WTC11 (cell line): ENCODE measurements around the gene LUC7L. TPM values are rescaled to one million over a fixed set of nuclear protein-coding genes. Genes with fewer than 3 reads are reported as not detected.

Experiments used
- ATAC-seq: fragments of 200-7000 bp; cut with Tn5 transposase; 2 replicates; pipeline ENCODE4 v1.10.0; 2021; ENCODE audit warnings: mild to moderate bottlenecking, moderate library complexity
- CTCF ChIA-PET: fragments of 300-600 bp; sonication (Branson Sonifier 250); formaldehyde crosslinking; loops from one replicate; lab custom pipeline; 2021; ENCODE audit warnings: antibody characterized with exemption; lab: Charles Lee
- POLR2A ChIA-PET: fragments of 350-600 bp; sonication (Branson Sonifier 250); formaldehyde crosslinking; loops from one replicate; lab custom pipeline; 2021; ENCODE audit warnings: antibody characterized with exemption; lab: Charles Lee
- DNase-seq: peaks from one replicate; pipeline ENCODE4 v3.0.0; 2021; ENCODE audit warnings: low spot score
- H3K27ac Mint-ChIP-seq: 2 replicates; pipeline ENCODE4 v1.8.0; 2021; ENCODE audit warnings: mixed read lengths
- H3K27me3 Mint-ChIP-seq: 2 replicates; pipeline ENCODE4 v1.8.0; 2021; ENCODE audit warnings: low read depth, mild to moderate bottlenecking, moderate library complexity, mixed read lengths
- H3K36me3 Mint-ChIP-seq: 2 replicates; pipeline ENCODE4 v1.8.0; 2021; ENCODE audit warnings: mixed read lengths
- H3K4me1 Mint-ChIP-seq: 2 replicates; pipeline ENCODE4 v1.8.0; 2022; ENCODE audit warnings: mixed read lengths
- H3K4me3 Mint-ChIP-seq: 2 replicates; pipeline ENCODE4 v1.8.0; 2021; ENCODE audit warnings: mild to moderate bottlenecking, moderate library complexity, mixed read lengths
- H3K9me3 Mint-ChIP-seq: 2 replicates; pipeline ENCODE4 v1.8.0; 2021; ENCODE audit warnings: mixed read lengths
- AFF4 ChIP-seq: sonication (generic); formaldehyde crosslinking; IDR thresholded peaks from 2 replicates; pipeline ENCODE4 v1.8.1; 2023; ENCODE audit warnings: mild to moderate bottlenecking, missing genetic modification reagents, borderline replicate concordance
- ATF6 ChIP-seq: sonication (generic); formaldehyde crosslinking; IDR thresholded peaks from 2 replicates; pipeline ENCODE4 v1.8.1; 2023; ENCODE audit warnings: mild to moderate bottlenecking, missing genetic modification reagents
- CTCF ChIP-seq: fragments of 200-600 bp; IDR thresholded peaks from 2 replicates; pipeline ENCODE4 v1.8.0; 2022; ENCODE audit warnings: antibody characterized with exemption
- MYBL2 ChIP-seq: sonication (generic); formaldehyde crosslinking; IDR thresholded peaks from 2 replicates; pipeline ENCODE4 v1.8.1; 2023; ENCODE audit warnings: mild to moderate bottlenecking, moderate library complexity, missing genetic modification reagents
- NR3C1 ChIP-seq: sonication (generic); formaldehyde crosslinking; conservative IDR thresholded peaks from 2 replicates; pipeline ENCODE4 v1.8.1; 2023; ENCODE audit warnings: low read depth, mild to moderate bottlenecking, missing genetic modification reagents
- PRDM15 ChIP-seq: sonication (generic); formaldehyde crosslinking; IDR thresholded peaks from 2 replicates; pipeline ENCODE4 v1.8.0; 2022; ENCODE audit warnings: missing genetic modification reagents
- PREB ChIP-seq: sonication (generic); formaldehyde crosslinking; IDR thresholded peaks from 2 replicates; pipeline ENCODE4 v1.8.1; 2022; ENCODE audit warnings: mild to moderate bottlenecking, missing genetic modification reagents, moderate library complexity, borderline replicate concordance
- SP1 ChIP-seq: sonication (generic); formaldehyde crosslinking; conservative IDR thresholded peaks from 2 replicates; pipeline ENCODE4 v1.8.1; 2022; ENCODE audit warnings: missing genetic modification reagents
- TEAD1 ChIP-seq: sonication (generic); formaldehyde crosslinking; IDR thresholded peaks from 2 replicates; pipeline ENCODE4 v1.8.0; 2022; ENCODE audit warnings: mild to moderate bottlenecking, missing genetic modification reagents
- TP53 ChIP-seq: sonication (generic); formaldehyde crosslinking; IDR thresholded peaks from 2 replicates; pipeline ENCODE4 v1.8.1; 2023; ENCODE audit warnings: mild to moderate bottlenecking, missing genetic modification reagents
- ZNF121 ChIP-seq: sonication (generic); formaldehyde crosslinking; IDR thresholded peaks from 2 replicates; pipeline ENCODE4 v1.8.0; 2023; ENCODE audit warnings: missing genetic modification reagents
- ZNF138 ChIP-seq: sonication (generic); formaldehyde crosslinking; conservative IDR thresholded peaks from 2 replicates; pipeline ENCODE4 v1.8.1; 2022; ENCODE audit warnings: mild to moderate bottlenecking, moderate library complexity, missing genetic modification reagents
- ZNF219 ChIP-seq: sonication (generic); formaldehyde crosslinking; IDR thresholded peaks from 2 replicates; pipeline ENCODE4 v1.8.0; 2023; ENCODE audit warnings: missing genetic modification reagents, mild to moderate bottlenecking, borderline replicate concordance
- total RNA-seq: library from RNA; stranded (reverse); gene quantifications from 3 replicates; pipeline ENCODE4 v1.2.3, GENCODE V29; 2021

LUC7L gene
- total RNA-seq, 1 experiment from 2014 or later, result 111 TPM

GRCh38 chr16:169014-169413 lies 60.2 kb downstream of the LUC7L start:
- Mint-ChIP-seq H3K4me1 (peaks cover 28% of the 10 kb centered on the region), H3K27me3 (peaks cover 84% of the 10 kb centered on the region), H3K27ac (no peak overlapping the region), H3K9me3 (no peaks in the 10 kb centered on the region), H3K4me3 (no peak overlapping the region), H3K36me3 (no peaks in the 10 kb centered on the region)
- TF ChIP-seq PREB (CRISPR knock-in tag), result no peak
- no peak for TF ChIP-seq TEAD1 (CRISPR knock-in tag)
- no peak for TF ChIP-seq ZNF138 (CRISPR knock-in tag)
- TF ChIP-seq MYBL2 (CRISPR knock-in tag), result no peak
- no peak for TF ChIP-seq AFF4
- TF ChIP-seq CTCF, result no peak
- no peak for TF ChIP-seq NR3C1
- TF ChIP-seq PRDM15 (CRISPR knock-in tag), result no peak
- CTCF ChIA-PET, result interaction anchor here (1.0 to 2.2 kb wide), 7 partner anchors 9 to 104 kb away, joined by 3 to 11 read pairs (median 5); partner anchors contain the start of gene HBQ1
- ATAC-seq (no peak), DNase-seq (no peak)
- POLR2A ChIA-PET, result no interaction called here

GRCh38 chr16:168424-168823 lies 60.8 kb downstream of the LUC7L start:
- no peak overlapping the region for H3K27ac Mint-ChIP-seq
- H3K4me1 Mint-ChIP-seq, result peaks cover 26% of the 10 kb centered on the region
- ChIA-PET CTCF (interaction anchor here (1.0 to 2.2 kb wide), 7 partner anchors 10 to 103 kb away, joined by 3 to 11 read pairs (median 5); partner anchors contain the start of gene HBQ1), POLR2A (no interaction called here)
- H3K9me3 Mint-ChIP-seq, result no peaks in the 10 kb centered on the region
- no peak overlapping the region for H3K4me3 Mint-ChIP-seq
- H3K27me3 Mint-ChIP-seq, result peaks cover 83% of the 10 kb centered on the region
- ATAC-seq (no peak), DNase-seq (no peak)
- H3K36me3 Mint-ChIP-seq, result no peaks in the 10 kb centered on the region
- TF ChIP-seq AFF4 (no peak), TP53 (CRISPR knock-in tag) (no peak), PREB (CRISPR knock-in tag) (no peak), ATF6 (CRISPR knock-in tag) (no peak), SP1 (no peak), CTCF (no peak), ZNF219 (no peak), ZNF121 (CRISPR knock-in tag) (no peak)
